AG09309 (cell line): ENCODE results near the gene NLGN2.

Experiments used
- DNase-seq: peaks from one replicate; pipeline ENCODE4 v3.0.0-alpha.2; 2010; ENCODE audit warnings: low read depth
- H3K4me3 ChIP-seq: 2 replicates; pipeline ENCODE4 v1.5.1; 2011; ENCODE audit warnings: mild to moderate bottlenecking, low read depth, low read length, moderate library complexity; ENCODE audit not compliant: control insufficient read depth
- CTCF ChIP-seq: IDR thresholded peaks from 2 replicates; pipeline ENCODE4 v1.5.1; 2011; ENCODE audit warnings: mild to moderate bottlenecking, low read depth, low read length, inconsistent platforms; ENCODE audit not compliant: insufficient read depth, control insufficient read depth; ENCODE audit errors: missing control alignments

The NLGN2 gene

DNA sequence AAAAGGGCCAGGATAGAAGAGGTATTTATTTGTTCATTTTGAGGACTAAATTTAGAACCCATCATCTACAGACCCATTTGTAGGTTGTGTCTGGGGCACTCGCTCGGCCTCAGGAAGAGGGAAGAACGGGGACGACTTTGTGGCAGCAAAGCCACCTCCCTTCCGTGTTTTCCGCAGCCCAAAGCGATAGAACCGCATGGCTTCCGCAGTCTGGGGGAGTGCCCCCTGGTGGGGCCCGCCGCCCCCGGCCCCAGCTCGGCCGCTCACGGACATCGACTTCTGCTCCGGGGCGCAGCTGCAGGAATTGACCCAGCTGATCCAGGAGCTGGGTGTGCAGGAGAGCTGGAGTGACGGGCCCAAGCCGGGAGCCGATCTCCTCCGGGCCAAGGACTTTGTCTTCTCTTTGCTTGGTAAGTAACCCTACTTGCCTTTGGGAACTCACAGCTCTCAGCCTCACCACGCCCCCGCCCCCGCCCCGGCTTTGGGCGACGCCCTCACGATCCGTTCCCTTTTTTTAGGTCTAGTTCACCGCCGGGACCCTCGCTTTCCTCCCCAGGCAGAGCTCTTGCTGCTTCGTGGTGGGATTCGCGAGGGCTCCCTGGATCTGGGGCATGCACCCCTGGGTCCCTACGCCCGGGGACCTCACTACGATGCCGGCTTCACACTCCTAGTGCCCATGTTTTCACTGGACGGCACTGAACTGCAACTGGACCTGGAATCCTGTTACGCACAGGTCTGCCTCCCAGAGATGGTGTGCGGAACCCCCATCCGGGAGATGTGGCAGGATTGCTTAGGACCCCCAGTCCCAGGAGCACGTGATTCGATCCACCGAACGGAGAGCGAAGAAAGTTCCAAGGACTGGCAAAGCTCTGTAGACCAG lies 28.3 kb downstream of the NLGN2 start:
- peak overlapping the region; percentile 45 for H3K4me3 ChIP-seq
- no peak for TF ChIP-seq CTCF
- no peak for DNase-seq

GRCh38 chr17:7436556-7437368 lies 29.1 kb downstream of the NLGN2 start:
- TF ChIP-seq CTCF: peak; percentile 54
- H3K4me3 ChIP-seq: peak overlapping the region; percentile 32

GRCh38 chr17:7437369-7437863 lies 29.8 kb downstream of the NLGN2 start:
- DNase-seq: no peak
- H3K4me3 ChIP-seq: peak overlapping the region; percentile 17
- TF ChIP-seq CTCF: no peak

More at GRCh38 chr17:7436556-7437368, 29.1 kb downstream of the NLGN2 start:
- DNase-seq: peak; percentile 18

DNA sequence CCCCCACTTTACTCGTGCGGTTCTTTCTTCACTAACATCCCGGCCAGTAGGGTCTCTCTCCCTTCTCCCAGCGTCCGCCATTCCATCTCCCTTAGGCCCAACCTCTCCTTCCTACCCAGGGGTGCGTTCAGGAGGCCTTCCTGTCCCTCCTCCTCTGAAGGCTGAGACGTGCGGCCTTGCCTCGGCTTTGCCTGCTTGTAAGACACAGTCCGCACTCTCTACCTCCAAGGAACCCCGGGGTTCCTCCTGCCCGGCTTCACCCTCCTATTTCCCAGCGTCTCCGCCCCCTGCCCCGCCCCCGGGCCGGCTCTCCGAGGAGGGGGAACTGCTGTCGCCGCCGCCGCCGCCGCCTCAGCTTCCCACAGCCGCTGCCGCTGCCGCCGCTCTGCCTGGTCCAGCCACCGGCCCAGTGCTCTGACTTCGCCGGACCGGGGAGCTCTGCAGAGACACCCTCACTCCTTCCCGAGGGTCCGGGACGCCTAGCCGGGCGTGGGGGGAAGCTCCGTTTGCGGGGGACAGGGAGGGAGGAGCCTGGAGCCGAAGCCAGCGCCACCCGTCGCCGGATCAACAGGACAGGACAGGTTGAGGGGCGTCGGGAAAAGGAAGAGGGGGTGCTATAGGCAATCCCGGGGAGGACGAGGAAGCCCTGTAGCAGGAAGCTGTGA lies 30.4 kb downstream of the NLGN2 start:
- TF ChIP-seq CTCF: no peak
- no peak for DNase-seq
- H3K4me3 ChIP-seq: peak overlapping the region; percentile 16; the same call in 1 of the 2 replicates

DNA sequence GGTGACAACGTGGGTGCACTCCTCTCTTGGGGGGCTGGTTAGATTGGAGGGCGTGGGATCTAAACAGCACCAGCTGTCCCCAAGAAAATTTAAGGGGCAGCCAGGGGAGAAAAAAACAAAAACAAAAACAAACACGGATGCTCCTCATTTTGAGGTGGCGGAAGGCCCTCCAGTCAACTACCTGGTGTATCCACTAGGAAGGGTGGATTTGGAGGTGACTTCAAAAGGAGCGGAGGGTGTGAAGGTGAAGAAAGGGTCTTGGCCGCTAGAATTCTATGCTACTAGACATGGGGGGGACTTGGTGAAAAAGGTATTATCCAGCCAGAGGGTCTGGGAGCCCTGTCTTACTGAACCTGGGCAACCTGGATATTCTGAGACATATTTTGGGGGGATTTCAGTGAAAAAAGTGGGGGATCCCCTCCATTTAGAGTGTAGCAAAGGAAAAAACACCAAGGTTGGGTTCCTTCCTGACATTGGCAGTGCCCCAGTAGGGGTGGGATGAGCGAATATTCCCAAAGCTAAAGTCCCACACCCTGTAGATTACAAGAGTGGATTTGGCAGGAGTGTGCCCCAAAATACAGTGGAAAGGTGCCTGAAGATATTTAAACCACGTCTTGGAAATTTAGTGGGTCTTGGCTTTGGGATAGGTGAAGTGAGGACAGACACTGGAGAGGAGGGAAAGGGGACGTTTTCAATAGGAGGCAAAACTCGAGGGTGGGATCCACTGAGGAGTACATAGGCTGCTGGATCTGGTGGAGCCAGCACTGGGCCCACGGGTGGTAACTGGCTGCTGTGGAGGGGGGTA lies 31.2 kb downstream of the NLGN2 start:
- TF ChIP-seq CTCF: no peak
- no peak for DNase-seq
- H3K4me3 ChIP-seq: no peak overlapping the region
